Stimulated activated CD4-positive, alpha-beta T cell treated with anti-CD3 and anti-CD28 coated beads, Interleukin-15, amount 100 ng/mL, for 48 hours (primary cell): Measurements from ENCODE around the gene HSF2BP.
"Not testable (repeated sequence)": the region's sequence is repeated elsewhere in the genome, so short reads cannot be mapped to it uniquely, and the experiment has no call there.

Source experiments
- DNase-seq, 2 donors: peaks; one replicate each; pipeline ENCODE4 v3.0.0-alpha.2; 2020; ENCODE audit warnings: low read depth in 2 of 2

HSF2BP gene

DNA sequence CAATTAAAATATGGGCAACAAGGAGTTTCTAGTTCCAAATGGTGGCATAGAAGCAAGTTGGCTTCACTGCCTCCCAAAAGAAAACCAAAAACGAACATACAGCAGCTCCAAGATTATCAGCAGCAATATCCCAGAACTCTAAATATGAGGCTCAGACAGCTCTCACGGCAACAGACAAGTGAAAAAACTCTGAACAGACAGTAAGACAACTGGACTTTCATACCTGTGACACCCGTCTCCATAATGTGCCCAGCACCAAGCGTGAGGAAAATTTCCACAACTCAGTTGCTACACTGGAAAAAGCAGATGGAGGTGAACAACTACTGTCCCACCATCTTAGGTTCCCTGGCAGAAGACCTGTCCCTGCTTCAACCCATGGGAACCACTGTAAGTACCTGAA, 39.9 kb downstream of the HSF2BP start:
- no peak for DNase-seq

DNA sequence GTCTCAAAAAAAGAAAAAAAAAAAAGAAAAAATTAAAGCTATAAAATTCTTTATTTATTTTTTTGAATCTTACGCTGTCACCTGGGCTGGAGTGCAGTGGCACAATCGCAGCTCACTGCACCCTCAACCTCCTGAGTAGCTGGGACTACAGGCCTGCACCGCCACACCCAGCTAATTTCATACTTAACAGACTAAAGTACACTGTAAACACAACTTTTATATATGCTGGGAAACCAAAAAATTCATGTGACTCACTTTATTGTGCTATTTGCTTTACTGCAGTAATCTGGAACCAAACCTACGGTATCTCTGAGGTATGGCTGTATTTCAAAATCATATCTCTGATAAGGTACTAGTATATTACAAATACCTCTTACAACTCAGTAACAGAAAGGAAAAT, 40.3 kb downstream of the HSF2BP start:
- no peak for DNase-seq

DNA sequence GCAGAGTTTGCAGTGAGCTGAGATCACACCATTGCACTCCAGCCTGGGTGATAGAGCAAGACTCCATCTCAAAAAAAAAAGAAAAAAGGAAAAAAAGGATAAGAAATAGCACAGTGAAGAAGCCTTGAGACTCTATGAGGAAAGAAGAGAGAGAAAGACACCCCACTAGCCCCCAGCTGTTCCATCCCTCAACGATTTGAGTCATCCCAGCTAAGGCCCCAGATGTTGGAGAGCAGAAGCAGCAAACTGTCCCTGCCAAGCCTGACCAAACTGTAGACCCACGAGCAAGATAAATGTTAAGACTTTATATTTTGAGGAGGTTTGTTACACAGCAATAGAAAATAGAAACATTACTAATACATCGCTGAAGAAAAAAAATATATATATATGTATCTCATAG, 42.4 kb downstream of the HSF2BP start:
- DNase-seq = not testable (repeated sequence)

DNA sequence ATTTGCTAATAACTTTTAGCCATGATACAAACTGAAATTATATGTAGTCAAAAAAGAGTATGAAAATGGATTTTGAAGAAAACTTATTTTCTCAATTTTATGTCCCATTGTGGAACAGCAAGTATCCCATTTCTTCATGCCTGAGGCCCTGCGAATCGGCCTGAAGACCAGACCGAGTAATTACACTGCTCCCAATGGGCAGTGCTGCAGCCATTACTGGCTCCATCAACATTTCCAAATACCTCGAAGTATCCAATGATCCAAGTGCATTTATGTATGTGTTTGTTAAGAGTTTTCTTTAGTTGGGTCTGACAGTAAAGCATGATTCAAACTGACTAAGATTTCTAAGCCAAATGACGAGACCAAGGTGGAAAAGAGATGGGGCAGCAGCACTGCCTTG, 44.4 kb downstream of the HSF2BP start:
- no peak for DNase-seq

DNA sequence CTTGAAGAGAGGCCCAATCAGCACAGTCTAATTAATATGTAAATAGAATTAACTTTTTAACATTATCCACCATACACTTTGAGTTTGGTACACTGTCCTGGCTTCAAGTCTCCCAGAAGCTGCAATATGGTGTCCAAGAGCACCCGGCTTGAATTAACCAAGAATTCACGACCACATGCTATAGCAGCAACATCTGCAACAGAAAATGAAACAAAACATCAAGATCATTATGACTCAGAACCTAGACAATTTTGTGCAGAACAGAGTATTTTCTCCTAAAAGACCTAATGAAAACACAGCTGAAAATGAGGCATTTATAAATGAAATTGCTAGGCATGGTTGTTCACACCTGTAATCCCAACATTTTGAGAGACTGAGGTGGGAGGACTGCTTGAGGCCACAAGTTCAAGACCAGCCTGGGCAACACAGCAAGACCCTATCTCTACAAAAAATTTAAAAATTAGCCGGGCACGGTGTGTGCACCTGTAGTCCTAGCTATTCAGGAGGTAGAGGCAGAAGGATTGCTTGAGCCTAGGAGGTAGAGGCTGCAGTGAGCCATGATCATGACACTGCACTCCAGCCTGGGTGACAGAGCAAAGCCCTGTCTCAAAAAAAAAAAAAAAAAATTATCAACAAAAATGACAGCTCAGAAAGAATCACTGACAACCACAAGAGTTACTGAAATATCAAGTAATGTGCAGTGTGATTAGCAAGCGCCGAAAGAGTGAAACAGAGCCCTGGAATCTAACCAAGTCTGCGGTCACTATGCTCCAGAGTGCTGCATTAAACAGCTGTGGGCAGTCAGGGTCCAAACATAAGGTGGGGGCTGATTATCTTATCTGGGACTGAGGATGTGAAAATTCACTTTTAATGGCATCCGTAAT, 45.3 kb downstream of the HSF2BP start:
- DNase-seq = no peak

DNA sequence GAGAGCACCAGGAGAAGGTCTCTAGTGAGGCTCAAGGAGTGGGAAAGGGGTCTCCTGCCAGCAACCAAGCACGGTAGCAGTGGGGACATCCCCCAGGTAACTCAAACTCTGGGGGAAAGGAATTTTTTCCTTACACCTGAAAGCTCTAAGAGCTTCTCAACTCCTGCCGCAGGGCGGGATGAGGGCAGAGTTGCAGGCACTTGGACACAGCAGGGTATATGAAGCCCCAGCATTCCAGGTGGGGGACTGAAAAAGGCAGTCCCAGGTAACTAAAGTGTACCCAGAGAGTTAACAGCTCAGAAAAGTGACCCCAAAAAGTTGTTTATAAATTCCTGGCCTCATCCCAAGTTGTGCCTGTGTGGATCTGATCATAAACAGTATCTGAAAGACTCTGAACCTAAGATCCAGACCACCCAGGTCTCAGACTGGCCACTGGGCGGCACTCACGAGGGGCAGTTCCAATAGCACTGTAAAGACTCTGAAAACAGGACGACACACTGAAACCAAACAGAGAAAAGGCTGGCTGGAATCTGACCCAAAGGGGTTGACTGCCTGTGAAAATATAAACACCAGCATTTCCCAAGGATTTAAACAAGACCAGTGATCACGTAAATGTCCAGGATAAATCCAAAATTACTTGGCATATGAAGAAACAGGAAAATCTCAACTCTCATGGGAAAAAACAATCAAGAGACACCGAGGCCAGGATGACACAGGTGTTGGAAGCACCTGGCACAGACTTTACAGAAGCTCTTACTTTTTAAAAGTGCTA, 47.5 kb downstream of the HSF2BP start:
- DNase-seq = no peak

DNA sequence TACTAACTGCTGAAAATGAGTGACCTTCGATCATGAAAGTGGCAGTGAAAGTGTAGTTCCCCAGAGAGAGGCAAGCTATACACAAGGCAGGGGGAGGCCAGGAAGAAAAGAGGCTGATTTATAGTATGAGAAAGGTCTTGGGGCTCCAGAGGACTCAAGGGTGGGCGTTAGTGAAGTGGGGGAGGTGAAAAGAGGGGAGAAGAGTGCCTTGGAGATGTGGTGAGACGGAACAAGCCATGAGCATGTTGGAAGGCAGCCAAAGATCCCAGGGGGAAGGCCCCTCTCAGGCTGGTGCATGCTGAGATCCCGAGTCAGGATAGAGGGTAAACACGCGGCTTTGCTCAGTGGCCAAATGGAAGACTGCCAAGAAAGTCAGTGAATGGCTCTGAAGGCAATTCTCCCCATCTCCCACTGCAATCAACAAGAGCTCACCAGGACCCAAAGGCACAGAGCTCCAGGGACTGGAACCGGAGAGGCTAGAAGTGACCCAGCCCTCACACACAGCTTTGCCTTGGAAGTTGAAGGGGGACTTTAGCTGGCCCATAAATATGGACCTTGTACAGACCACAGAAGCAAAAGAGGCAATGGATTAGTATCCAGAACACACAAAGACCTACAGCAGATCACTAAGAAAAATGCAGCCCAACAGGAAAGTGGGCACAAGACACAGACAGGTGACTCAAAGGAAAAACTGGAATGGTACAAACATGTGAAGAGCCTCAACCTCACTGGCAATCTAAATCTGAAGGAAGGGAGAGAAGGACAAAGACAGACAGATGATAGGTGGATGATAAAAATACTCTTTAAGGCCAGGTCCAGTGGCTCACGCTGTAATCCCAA, 49.6 kb downstream of the HSF2BP start:
- no peak for DNase-seq

DNA sequence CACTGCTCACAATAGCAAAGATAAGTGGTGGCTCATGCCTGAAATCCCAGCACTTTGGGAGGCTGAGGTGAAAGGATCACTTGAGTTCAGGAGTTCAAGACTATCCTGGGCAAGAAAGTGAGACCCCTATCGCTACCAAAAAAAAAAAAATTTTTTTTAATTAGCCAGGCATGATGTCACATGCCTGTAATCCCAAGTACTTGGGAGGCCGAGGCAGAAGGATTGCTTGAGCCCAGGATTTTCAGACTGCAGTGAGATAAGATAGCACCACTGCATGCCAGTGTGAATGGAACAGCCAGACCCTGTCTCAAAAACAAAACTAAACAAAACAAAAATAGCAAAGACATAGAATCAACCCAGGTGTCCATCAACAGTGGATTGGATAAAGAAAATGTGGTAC, 50.6 kb downstream of the HSF2BP start:
- DNase-seq = no peak

DNA sequence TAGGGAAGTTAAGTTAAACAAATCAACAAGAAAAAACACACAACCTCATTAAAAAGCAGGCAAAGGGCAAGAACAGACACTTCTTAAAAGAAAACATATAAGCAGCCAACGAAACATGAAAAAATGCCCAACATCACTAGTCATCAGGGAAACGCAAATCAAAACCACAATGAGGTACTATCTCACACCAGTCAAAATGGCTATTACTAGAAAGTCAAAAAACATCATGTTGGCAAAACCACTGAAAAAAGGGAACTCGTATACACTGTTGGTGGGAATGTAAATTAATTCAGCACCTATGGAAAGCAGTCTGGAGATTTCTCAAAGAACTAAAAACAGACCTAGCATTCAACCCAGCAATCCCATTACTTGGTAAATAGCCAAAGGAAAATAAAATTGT, 51.1 kb downstream of the HSF2BP start:
- no peak for DNase-seq

DNA sequence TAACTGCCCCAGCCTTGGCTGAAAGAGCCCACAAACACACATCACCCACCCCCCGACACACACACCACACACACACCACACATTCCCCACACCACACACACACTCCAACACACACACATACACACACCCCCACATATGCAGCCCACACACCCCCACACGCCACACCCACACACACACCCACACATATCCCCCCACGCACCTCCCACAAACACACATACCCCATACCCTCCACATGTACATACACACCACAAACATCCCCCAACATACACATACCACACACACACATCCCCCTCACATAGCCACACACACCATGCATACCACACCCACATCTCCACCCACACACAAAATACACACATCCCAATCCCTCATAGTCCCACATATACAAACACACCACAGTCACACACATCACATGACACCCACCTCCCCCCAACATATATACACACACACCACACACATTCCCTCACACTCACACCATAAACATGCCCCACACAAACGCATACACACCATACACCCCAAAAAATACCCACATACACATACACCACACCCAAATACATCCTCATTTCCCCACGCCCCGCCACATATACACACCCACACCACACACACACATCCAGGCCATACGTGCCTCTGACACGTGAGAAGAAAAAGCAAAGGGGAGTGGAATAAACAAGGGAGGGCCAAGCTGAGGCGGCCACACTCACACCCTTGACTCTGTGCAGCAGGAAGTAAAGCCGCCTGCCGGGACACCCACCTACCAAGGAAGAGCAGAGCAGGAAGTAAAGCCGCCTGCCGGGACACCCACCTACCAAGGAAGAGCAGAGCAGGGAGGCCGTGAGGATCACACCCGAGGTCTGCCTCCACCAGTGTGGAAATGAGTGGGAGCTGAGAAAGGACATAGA, 53.7 kb downstream of the HSF2BP start:
- no peak for DNase-seq

DNA sequence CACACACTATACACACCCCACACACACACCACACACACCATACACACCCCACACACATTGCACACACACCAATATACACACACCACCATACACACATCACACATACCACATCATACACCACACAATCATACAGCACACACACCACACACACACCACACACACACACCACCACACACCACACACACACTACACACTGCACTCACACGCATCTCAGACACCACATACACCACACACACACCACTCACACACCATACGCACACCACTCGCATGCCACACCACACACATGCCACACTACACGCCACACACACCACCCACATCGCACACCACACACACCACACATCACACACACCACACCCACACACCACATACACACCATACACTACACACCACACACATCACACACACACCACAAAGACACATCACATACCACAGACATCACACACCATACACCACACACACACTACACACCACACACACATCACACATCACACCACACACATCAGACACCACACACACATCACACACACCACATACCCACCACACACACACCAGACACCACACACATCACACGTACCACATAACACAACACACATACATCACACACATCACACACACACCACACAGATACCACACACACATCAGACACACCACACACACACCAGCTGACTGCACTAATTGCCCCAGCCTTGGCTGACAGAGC, 54.6 kb downstream of the HSF2BP start:
- DNase-seq = no peak

DNA sequence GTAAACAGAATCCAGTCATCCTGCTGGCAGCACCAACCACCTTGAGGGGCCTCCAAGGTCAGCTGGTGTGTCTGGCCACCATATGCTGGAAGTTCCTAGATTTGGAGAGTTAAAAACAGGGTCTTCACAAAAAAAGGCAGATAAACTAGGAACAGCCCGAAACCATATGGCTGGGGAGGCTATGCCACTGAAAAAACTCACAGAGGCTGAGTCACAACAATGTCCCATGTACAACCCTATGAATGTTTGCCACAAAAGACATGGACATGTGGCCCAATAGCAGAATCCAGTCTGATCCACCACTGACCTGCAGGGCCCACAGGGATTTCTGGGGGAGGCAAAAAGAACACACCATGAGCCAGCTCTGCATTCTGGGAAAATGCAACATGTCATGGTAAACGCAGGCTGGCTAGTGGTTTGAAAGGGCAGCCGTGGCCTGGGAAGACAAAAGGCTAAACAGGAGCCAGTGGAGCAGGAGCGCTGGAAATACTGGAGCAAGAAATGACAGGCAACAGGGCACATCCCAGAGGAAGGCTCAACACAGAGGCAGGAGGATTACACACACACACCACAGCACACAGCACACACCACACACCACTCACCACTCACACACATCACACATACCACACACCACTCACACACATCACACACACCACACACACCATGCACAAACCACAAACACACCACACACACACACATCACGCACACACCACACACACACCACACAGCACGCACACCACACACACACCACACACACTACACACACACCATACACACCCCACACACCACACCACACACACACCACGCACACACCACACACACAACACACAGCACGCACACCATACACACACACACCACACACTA, 55.4 kb downstream of the HSF2BP start:
- DNase-seq = no peak

DNA sequence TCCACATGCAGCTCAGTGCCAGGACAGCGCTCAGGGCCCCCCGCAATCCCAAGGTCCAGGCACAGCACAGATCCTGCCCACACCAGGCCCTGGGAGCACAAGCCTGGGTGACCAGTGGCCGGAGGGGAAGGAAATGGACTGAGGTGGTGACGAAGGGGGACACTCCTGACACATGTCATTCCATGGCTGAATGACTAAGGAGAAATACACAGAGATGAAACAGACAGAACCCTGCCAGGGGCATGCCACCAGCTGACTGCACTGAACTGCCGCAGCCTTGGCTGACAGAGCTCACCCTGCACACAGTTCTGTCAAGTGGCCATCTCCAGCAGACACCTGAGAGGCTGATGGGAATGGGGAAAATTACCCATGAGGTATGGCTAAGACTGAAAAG, 56.1 kb downstream of the HSF2BP start:
- no peak for DNase-seq

DNA sequence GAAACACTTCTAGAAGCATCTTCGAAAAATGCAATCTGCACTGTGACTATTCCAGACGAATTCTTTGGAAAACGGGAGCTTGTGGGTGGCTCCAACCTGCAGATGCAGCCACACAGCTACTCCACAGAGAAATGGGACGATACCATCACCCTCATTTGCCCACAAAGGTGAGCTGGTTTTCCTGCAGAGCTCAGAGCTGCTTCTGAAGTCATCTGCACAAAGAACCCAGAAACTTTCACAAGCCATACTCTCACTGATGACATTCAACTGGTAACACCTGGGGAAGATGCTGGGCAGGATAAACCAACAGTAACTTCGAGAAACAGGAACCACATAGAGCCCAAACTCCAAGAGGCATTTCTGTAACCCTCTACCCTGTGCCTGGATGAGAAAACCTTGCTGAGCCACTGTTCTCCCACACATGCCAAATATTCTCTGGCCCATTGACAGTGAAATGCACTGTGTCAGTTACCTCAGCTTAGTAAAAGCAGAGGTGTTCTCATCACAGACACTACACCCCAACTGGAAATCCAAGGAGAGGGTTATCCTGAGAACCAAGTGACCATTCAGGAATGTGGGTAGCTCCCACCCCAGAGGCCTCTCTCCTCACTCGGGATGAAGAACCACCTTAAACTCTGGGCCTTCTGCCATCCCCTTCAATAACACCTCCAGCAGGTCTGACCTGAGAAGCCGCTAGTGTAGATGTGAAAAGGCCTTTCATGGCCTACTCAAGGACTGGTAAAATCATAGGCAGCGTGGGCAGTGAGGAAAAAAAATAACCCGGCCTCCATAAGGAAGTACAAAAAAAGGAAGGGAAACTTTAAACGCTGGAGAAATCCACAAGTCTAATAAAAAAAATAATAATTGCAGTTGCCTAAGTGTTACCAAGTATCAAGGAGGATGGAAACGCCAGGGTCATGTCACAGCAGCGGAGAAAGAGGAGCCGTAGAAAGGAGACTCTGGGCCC, 56.7 kb downstream of the HSF2BP start:
- DNase-seq = no peak

DNA sequence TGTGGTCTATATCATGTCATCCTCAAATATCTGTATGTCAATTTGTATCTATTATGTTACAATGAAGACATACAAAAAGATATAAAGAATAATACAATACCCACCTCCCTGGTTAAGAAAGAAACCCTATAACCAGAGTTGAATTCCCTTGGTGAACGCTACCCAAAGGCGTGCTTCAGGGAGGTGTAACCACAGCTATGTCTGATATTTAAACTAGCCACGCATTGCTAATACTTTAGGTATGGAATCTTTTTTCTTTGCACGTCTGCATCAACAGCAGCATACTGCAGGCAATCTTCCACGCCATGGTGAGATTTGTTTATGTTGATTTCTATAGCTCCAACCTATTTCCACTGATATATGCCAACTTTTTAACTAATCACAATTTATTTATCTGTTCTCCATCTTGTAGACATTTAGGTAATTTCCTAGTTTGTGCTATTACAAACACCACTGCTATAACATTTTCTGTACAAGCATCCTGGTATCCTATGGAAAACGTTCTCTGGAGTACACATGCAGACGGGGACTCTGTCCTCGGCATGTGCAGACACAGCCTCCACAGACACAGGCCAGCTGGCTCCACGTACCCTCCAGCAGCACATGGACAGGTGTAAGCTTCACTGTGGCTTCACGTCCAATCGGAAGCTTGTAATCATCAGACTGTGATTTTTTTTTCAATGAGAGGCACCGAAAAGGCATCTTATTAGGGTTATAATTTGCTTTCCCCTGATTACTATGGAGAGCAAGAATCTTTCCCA, 58.5 kb downstream of the HSF2BP start:
- DNase-seq = no peak

DNA sequence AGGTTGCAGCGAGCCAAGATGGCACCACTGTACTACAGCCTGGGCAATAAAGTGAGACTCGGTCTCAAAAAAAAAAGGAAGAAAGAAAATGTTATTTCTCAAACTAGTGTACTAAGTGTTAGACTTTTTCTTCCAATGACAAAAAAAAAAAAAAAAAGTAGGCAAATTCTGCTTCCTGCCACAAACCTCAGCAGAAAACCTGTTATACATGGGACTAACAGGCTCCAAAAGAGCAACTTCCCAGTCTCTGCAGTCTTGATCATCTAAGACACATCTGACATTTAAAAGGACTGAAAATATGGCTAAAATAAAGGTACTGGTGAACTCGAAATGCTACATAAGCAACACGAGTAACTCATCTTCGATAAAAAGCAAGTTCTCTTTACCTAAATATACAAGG, 59.6 kb downstream of the HSF2BP start:
- DNase-seq = no peak

DNA sequence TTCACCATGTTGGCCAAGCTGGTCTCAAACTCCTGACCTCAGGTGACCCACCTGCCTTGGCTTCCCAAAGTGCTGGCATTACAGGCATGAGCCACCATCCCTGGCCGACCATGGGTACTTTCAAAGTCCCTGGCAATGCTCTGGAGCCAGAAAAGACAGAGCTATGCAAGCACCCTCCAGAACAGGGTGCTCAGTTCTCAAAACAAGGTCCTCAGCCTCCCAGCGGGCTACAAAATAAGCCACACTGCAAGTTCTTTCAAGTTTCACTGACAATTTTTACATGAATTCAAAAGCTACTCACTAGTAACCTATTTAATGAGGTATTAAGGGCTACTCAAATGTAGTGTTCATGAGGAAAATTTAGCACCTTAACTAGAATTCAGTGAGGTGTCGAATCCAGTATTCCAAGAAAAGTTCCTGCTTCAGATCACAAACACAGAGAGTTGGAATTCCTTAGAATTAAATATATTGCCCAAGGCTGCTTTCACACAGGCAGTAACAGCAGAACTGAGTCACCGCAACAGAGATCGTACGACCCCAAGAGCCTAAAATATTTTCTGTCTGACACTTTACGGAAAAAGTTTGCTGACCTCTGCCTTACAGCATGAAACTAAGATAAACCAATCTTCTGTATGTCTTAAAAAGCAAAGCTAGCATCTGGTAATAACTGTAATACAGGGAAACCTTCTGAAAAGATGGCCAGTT, 60.7 kb downstream of the HSF2BP start:
- DNase-seq = no peak
